ENCODE measurements around the gene OR1N2.
"Not testable (repeated sequence)": the region's sequence is repeated elsewhere in the genome, so short reads cannot be mapped to it uniquely, and the experiment has no call there.

OR1N2 gene

GRCh38 chr9:122527193-122527592 is 25.7 kb upstream of the OR1N2 start, which contains the start of gene OR1N1:
OR1N1 (minus strand) TSS chr9:122527293; CDS start chr9:122527293, 0 bp downstream.
- H3K4me3 ChIP-seq (ENCODE audit: low read depth, low read length): no peak within 1 kb of the TSS
- DNase-seq (ENCODE audit: low read depth): no peak
- no peak for TF ChIP-seq CTCF (IDR thresholded peaks at IDR 0.05; ENCODE audit: low read depth, low read length, missing control alignments)

GRCh38 chr9:122531157-122531556 is 21.8 kb upstream of the OR1N2 start:
- DNase-seq (ENCODE audit: low read depth): not testable (repeated sequence)

GRCh38 chr9:122536134-122536533 is 16.8 kb upstream of the OR1N2 start:
- no peak overlapping the region for H3K4me3 ChIP-seq (ENCODE audit: low read depth, low read length)
- DNase-seq (ENCODE audit: low read depth): no peak
- no peak for TF ChIP-seq CTCF (IDR thresholded peaks at IDR 0.05; ENCODE audit: low read depth, low read length, missing control alignments)

More at GRCh38 chr9:122531157-122531556, 21.8 kb upstream of the OR1N2 start:
- H3K4me3 ChIP-seq (ENCODE audit: low read depth, low read length): not testable (repeated sequence)

GRCh38 chr9:122537066-122537465 is 15.8 kb upstream of the OR1N2 start:
- not testable (repeated sequence) for H3K4me3 ChIP-seq (ENCODE audit: low read depth, low read length); DNase-seq (ENCODE audit: low read depth)

GRCh38 chr9:122538757-122539156 is 14.2 kb upstream of the OR1N2 start:
- H3K4me3 ChIP-seq (ENCODE audit: low read depth, low read length): no peak overlapping the region
- no peak for DNase-seq (ENCODE audit: low read depth)
- no peak for TF ChIP-seq CTCF (IDR thresholded peaks at IDR 0.05; ENCODE audit: low read depth, low read length, missing control alignments)

- no peak overlapping the region for H3K4me3 ChIP-seq (ENCODE audit: low read depth, low read length)
- TF ChIP-seq CTCF (IDR thresholded peaks at IDR 0.05; ENCODE audit: low read depth, low read length, missing control alignments): no peak
- no peak for DNase-seq (ENCODE audit: low read depth)
Measured at GRCh38 chr9:122546196-122546595, 6.7 kb upstream of the OR1N2 start.

- DNase-seq (ENCODE audit: low read depth): no peak
- H3K4me3 ChIP-seq (ENCODE audit: low read depth, low read length): no peak overlapping the region
- TF ChIP-seq CTCF (IDR thresholded peaks at IDR 0.05; ENCODE audit: low read depth, low read length, missing control alignments): no peak
Measured at GRCh38 chr9:122551371-122551770, 1.5 kb upstream of the OR1N2 start.

- H3K4me3 ChIP-seq (ENCODE audit: low read depth, low read length): no peak overlapping the region
- DNase-seq (ENCODE audit: low read depth): no peak
- no peak for TF ChIP-seq CTCF (IDR thresholded peaks at IDR 0.05; ENCODE audit: low read depth, low read length, missing control alignments)
Measured at GRCh38 chr9:122561446-122561845, 8.5 kb downstream of the OR1N2 start.
